GM21737 (cell line): ENCODE results near the gene HS6ST3.

Experiments
- ATAC-seq: cut with Tn5 transposase; IDR thresholded peaks from one replicate; pipeline ENCODE4 v1.9.1; 2021; ENCODE audit warnings: mild to moderate bottlenecking, moderate library complexity; ENCODE audit not compliant: unreplicated experiment

Gene HS6ST3

GRCh38 chr13:96198038-96198437 is 108.1 kb downstream of the HS6ST3 start:
- ATAC-seq: no peak

DNA sequence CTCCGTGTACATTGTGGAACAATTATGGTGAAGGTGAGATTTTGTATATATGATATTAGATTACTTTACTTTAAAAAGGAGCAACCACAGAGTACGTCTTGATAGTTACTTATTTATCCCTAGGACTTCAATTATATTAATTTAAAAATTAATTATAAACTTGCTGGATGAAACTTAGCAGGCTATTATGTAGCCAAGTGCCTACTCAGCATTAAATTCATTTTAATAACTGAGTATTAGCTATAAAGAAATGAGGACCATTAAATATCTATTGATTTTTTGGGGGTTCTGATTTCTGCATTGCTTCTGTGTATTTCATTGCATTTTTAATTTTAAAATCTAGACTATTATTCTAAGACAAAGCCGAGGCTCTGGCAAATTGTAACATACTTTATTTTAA is 109.4 kb downstream of the HS6ST3 start:
- no peak for ATAC-seq

- no peak for ATAC-seq
Observed at GRCh38 chr13:96200810-96201209, 110.9 kb downstream of the HS6ST3 start.

- ATAC-seq: no peak
Observed at GRCh38 chr13:96202315-96202714, 112.4 kb downstream of the HS6ST3 start.

GRCh38 chr13:96203471-96203870 is 113.6 kb downstream of the HS6ST3 start:
- ATAC-seq: no peak

- ATAC-seq: no peak
Observed at GRCh38 chr13:96214824-96215445, 125.0 kb downstream of the HS6ST3 start.

- ATAC-seq: no peak
Observed at GRCh38 chr13:96216543-96216942, 126.6 kb downstream of the HS6ST3 start.

DNA sequence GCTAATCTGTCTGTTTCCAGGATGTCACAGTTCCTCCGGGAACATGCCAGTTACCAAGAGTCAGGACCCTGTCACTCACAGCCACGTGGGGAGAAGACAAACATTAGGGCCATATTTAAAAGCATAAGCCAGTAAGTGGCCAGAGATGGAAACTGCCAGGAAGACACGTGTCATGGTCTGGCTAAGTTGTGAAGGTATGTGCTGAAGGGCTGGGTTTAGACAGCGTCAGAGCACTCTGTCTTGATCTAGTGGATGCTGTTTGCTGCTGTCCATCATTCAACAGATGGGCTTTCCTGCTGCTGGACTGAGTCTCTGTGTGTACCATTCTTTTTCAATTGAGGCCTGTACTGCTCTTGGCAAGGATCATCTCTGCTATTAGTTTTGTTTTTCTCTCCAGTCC is 128.6 kb downstream of the HS6ST3 start:
- ATAC-seq: no peak

GRCh38 chr13:96221471-96221870 is 131.6 kb downstream of the HS6ST3 start:
- ATAC-seq: no peak

- no peak for ATAC-seq
Observed at GRCh38 chr13:96223231-96223630, 133.3 kb downstream of the HS6ST3 start.

GRCh38 chr13:96229356-96229755 is 139.4 kb downstream of the HS6ST3 start:
- ATAC-seq: no peak

GRCh38 chr13:96238241-96238640 is 148.3 kb downstream of the HS6ST3 start:
- no peak for ATAC-seq

- ATAC-seq: no peak
Observed at GRCh38 chr13:96238861-96239260, 149.0 kb downstream of the HS6ST3 start.

GRCh38 chr13:96243376-96243775 is 153.5 kb downstream of the HS6ST3 start:
- ATAC-seq: no peak

GRCh38 chr13:96248103-96248502 is 158.2 kb downstream of the HS6ST3 start:
- ATAC-seq: no peak

- no peak for ATAC-seq
Observed at GRCh38 chr13:96248996-96249395, 159.1 kb downstream of the HS6ST3 start.

DNA sequence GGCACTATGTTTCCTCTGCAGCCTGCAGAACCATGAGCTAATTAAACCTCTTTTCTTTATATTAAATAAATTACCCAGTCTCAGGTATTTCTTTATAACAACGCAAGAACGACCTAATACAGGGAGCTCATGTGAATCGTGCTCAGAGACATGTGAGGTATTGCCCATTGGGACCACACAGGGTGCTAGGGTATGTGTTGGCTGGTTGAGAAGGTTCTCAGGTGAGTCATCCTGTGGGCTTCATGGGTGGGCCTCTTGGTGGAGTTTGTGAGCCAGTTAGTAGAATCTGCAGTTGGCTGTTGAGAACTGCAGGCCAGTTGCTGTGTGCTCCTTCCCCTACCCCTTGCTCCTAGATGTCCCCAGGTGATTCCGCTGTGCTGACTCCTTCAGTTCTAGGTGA is 163.0 kb downstream of the HS6ST3 start:
- no peak for ATAC-seq

- ATAC-seq: no peak
Observed at GRCh38 chr13:96273196-96273595, 183.3 kb downstream of the HS6ST3 start.

- ATAC-seq: no peak
Observed at GRCh38 chr13:96274046-96274445, 184.1 kb downstream of the HS6ST3 start.

- ATAC-seq: no peak
Observed at GRCh38 chr13:96279904-96280303, 190.0 kb downstream of the HS6ST3 start.

DNA sequence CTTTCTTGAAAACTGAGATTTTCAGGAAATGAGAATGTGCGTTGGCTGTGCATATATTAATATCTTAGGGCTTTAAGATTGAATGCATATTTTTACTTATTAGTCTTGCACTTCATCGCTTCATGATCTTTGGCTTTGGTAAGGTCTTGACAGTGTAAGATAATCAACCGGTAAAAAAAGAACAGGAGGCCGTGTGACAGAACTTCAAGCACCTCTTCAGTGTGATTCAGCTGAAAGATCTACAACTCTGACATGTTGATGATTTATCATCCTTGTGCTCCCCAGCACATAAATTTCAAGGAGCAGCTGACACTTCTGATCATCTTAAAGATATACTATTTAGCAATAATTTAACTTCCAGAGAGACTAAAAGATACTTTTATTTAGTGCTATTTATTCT is 195.1 kb downstream of the HS6ST3 start:
- no peak for ATAC-seq

GRCh38 chr13:96285729-96286128 is 195.8 kb downstream of the HS6ST3 start:
- no peak for ATAC-seq
